ENCODE data around the gene SFRP5.

DNA sequence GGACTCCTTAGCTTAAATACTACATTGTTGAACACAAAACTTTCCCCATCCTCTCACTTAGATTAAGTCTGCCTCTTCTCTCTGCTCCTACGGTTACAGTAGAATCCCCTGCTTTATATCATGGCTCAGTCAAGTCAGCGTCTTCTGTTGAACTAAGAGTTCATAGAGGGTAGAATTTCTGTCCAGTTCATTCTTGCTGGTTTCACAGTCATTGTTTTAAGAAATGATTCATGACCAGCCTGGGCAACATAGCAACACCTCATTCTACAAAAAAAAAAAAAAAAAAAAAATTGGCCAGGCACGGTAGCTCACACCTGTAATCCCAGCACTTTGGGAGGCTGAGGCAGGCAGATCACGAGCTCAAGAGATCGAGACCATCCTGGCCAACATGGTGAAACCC lies 38.5 kb downstream of the SFRP5 start:
- TF ChIP-seq, protein P1, sequence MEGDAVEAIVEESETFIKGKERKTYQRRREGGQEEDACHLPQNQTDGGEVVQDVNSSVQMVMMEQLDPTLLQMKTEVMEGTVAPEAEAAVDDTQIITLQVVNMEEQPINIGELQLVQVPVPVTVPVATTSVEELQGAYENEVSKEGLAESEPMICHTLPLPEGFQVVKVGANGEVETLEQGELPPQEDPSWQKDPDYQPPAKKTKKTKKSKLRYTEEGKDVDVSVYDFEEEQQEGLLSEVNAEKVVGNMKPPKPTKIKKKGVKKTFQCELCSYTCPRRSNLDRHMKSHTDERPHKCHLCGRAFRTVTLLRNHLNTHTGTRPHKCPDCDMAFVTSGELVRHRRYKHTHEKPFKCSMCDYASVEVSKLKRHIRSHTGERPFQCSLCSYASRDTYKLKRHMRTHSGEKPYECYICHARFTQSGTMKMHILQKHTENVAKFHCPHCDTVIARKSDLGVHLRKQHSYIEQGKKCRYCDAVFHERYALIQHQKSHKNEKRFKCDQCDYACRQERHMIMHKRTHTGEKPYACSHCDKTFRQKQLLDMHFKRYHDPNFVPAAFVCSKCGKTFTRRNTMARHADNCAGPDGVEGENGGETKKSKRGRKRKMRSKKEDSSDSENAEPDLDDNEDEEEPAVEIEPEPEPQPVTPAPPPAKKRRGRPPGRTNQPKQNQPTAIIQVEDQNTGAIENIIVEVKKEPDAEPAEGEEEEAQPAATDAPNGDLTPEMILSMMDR (IDR thresholded peaks at IDR 0.05): no peak
- no peak for TF ChIP-seq POLR2A (IDR thresholded peaks at IDR 0.05)

Measured in lower leg skin (tissue), 3 donors.